ELF-1 (cell line): ENCODE results near the gene DLEC1.

Source experiments
- DNase-seq: peaks from one replicate; pipeline ENCODE4 v3.0.0-alpha.2; 2016; ENCODE audit warnings: low read depth, low spot score

DLEC1 gene, protein sequence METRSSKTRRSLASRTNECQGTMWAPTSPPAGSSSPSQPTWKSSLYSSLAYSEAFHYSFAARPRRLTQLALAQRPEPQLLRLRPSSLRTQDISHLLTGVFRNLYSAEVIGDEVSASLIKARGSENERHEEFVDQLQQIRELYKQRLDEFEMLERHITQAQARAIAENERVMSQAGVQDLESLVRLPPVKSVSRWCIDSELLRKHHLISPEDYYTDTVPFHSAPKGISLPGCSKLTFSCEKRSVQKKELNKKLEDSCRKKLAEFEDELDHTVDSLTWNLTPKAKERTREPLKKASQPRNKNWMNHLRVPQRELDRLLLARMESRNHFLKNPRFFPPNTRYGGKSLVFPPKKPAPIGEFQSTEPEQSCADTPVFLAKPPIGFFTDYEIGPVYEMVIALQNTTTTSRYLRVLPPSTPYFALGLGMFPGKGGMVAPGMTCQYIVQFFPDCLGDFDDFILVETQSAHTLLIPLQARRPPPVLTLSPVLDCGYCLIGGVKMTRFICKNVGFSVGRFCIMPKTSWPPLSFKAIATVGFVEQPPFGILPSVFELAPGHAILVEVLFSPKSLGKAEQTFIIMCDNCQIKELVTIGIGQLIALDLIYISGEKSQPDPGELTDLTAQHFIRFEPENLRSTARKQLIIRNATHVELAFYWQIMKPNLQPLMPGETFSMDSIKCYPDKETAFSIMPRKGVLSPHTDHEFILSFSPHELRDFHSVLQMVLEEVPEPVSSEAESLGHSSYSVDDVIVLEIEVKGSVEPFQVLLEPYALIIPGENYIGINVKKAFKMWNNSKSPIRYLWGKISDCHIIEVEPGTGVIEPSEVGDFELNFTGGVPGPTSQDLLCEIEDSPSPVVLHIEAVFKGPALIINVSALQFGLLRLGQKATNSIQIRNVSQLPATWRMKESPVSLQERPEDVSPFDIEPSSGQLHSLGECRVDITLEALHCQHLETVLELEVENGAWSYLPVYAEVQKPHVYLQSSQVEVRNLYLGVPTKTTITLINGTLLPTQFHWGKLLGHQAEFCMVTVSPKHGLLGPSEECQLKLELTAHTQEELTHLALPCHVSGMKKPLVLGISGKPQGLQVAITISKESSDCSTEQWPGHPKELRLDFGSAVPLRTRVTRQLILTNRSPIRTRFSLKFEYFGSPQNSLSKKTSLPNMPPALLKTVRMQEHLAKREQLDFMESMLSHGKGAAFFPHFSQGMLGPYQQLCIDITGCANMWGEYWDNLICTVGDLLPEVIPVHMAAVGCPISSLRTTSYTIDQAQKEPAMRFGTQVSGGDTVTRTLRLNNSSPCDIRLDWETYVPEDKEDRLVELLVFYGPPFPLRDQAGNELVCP (N-terminal part only)

DNA sequence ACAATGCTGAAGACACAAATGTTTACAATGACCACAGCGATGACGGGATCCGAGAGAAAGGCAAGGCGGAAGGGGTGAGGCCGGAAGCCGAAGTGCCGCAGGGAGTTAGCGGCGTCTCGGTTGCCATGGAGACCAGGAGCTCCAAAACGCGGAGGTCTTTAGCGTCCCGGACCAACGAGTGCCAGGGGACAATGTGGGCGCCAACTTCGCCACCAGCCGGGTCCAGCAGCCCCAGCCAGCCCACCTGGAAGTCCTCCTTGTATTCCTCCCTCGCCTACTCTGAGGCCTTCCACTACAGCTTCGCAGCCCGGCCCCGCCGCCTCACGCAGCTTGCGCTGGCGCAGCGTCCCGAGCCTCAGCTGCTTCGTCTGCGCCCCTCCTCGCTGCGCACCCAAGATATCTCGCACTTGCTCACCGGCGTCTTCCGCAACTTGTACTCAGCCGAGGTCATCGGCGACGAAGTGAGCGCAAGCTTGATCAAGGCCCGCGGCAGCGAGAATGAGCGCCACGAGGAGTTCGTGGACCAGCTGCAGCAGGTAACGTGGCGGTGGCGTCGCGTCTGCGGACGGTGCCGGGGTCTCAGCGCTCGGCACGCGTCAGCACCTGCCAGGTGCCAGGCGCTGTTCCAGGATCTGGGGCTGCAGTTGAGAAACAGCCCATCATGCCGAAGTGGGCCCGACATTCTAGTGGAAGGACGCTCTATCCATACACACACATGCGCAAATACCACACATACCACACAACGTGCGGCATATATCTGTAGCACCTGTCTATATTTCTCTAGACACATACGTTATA lies at the start of gene DLEC1:
Gene DLEC1, plus strand, starts transcription at position 108 of the 798 bp plus-strand sequence. Its CDS starts 18 bp downstream, at position 126.
- DNase-seq, result peak; percentile 92

GRCh38 chr3:37989821-37990480 lies 49.1 kb upstream of the DLEC1 start:
- no peak for DNase-seq

GRCh38 chr3:37990527-37990926 lies 48.5 kb upstream of the DLEC1 start, which contains the start of gene VILL:
TSS of gene VILL (plus strand) at chr3:37990786. CDS start at chr3:37993673, 2,887 bp downstream.
- DNase-seq, result no peak

DNA sequence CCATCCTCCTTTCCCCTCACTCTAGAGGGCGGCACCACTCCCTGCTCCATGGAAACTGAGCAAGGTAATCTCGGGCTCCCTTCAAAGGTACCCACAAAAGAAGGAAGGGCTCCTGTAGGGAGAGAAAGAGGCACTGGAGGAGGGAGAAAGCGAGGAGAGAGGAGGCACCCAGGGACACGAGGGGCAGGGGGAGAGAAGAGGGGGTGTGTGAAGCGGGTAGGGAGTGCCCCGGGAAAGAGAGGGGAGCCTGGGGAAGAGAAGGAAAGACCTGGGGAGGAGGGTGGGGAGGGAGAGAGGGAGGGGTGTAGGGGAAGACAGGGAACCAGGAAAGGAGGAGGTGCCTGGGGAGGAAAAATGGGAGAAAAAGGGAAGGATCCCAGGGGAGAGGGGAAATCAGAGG lies 47.9 kb upstream of the DLEC1 start:
- no peak for DNase-seq

- no peak for DNase-seq
Observed at GRCh38 chr3:37991823-37992222, 47.2 kb upstream of the DLEC1 start.

DNA sequence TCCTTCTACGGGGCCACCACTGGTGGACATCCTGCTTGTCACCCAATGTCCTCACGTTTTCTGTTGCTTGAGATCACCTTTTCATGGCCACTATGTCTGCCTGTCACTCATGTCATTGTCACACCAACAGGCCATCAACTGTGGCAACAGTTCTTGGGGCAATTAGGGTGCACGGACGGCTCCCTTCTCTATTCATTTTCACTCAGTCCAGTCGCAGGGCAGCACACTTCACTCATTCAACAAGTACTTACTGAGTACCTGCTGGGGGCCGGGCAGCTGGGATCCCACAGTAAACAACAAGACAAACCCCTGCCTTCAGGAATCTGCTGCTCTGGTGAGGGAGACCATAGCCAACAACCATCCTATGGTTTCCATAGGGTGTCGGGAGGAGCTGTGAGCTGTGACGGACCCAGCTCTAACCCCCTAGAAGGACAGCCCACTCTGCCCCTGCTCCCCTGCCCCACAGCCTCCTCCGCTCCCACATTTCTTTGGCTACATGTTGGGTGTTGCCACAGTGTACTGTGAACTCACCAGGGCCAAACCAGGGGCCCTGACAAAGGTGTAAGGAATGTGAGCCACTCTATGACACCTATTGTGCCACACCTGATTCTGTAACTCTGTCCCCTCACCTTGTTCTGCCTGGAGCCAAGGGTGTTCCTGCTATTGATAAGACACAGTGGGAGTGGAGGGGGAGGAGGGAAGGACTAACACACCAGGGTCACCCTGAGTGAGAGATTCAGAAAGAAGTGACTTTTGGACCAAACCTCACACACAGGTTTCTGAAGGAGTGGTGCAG lies 46.5 kb upstream of the DLEC1 start:
- DNase-seq, result no peak

GRCh38 chr3:37993067-37993455 lies 45.9 kb upstream of the DLEC1 start:
- no peak for DNase-seq

DNA sequence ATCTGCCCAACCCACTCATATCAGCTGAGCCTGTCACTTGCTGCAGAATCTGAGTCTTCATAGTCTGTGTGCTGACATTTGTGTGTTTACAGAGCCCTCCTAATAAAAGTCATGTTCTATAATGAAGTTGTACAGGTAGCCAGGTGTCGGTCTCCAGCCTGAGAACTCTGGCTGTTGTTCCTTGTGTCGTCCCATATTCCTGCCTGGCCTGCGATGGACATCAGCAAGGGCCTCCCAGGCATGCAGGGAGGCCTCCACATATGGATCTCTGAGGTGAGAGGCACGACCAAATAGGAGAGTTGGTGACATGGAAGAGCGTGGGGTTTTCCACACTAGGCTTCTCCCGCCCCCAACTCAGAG lies 45.6 kb upstream of the DLEC1 start:
- no peak for DNase-seq

DNA sequence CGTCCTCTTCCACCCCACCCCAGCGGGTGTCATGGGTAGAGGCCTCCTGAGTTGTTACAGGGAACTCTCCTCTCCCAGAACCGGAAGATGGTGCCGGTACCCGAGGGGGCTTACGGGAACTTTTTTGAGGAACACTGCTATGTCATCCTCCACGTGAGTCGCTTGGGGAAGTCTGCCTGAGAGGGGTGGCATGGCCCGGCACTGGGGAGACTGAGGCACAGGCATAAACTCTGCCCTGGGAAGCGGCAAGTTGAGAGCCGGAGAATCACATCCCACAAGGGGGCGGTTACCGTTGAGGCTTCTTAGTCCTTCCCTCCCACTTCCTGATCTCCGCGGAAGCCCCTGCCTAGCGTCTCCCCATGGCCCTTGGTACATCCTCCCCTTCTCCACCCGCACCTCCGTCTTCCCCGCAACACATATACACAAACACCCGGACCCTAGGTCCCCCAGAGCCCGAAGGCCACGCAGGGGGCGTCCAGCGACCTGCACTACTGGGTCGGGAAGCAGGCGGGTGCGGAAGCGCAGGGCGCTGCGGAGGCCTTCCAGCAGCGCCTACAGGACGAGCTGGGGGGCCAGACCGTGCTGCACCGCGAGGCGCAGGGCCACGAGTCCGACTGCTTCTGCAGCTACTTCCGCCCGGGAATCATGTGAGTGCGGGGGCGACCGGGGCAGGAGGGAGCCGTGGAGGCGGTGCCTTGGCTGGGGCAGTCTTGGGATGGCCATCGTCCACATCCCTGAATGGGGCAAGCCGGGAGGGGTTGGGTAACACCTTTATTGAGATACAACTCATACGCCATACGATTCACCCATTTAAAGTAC lies 45.0 kb upstream of the DLEC1 start:
- peak; percentile 76 for DNase-seq

DNA sequence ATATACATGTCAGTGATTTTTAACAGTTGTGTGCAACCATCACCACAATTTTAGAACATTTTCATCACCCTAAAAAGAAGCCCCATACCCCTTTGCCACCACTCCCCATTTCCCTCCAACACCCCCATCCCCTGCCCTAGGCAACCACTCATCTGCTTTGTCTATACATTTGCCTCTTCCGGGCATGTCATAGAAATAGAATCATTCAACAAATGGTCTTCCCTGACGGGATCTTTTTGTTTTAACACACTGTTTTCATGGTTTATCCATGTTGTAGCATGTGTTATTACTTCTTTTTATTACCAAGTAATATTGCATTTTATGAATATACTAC lies 44.4 kb upstream of the DLEC1 start:
- DNase-seq, result no peak

DNA sequence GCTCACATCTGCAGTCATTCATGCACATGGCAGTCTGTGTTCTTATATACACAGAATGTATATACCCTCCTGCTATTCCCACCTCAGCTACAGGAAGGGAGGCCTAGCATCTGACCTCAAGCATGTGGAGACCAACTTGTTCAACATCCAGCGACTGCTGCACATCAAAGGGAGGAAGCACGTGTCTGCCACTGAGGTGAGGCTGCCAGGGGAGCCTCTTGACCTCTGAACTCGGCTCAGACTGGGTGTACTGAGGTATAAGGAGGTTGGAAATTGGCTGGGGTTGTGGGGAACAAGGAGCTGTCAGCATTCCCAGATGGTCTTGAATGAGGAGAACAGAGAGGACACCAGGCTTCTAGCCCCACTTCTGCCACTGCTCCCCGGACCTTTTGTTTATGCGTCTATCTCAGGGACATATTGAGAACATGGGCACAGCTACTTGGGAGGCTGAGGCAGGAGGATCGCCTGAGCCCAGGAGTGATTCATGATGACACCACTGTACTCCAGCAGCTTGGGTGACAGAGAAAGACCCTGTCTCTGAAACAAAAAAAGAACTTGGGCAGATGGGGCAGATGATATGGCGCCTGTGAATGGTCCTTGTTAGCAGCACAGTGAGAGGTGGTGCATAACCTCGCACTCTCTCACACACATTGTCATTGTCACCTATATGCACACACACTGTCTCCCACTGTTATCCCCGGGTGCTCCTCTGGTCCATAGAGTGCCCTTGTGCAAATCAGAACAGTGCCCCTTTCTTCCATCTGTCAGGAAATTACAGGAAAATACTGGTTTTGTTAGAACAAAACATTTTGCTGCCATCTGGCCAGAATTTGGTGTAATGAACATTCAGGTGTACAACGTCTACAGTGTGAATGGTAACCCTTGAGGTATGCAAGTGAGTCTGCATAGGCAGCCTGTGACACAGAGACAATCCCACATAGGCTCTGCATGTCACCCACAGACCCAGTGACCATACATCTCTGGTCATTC lies 43.1 kb upstream of the DLEC1 start:
- DNase-seq, result no peak

DNA sequence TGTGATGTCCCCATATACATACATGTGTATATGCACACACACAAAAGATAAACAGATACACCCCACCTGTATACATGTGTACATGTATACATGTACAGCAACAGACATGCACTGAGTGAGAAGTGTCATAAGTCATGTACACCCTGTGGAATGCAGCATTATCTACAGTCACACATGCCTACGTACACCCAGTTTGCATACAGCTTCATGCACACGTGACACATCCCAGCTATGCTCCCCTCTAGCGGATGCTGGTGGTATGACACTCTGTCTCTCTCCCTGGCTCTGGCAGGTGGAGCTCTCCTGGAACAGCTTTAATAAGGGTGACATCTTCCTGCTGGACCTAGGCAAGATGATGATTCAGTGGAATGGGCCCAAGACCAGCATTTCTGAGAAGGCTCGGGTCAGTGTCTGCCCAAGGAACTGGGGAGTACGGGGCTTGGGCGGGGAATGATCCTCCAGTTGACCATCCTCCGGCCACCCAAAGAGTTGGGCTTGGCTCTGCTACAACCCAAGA lies 42.2 kb upstream of the DLEC1 start:
- peak; percentile 88 for DNase-seq

DNA sequence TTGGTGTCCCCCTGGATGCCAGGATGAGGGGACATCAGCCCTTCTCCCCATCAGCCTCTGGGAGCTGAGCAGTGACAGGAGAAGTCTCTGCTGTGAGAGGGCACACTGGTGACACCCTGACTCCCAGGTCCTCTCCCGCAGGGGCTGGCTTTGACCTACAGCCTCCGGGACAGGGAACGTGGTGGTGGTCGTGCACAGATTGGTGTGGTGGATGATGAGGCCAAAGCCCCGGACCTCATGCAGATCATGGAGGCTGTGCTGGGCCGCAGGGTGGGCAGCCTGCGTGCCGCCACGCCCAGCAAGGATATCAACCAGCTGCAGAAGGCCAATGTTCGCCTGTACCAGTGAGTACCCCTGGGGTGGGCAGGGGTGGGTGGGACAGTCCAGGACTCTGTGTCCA lies 41.7 kb upstream of the DLEC1 start:
- no peak for DNase-seq

DNA sequence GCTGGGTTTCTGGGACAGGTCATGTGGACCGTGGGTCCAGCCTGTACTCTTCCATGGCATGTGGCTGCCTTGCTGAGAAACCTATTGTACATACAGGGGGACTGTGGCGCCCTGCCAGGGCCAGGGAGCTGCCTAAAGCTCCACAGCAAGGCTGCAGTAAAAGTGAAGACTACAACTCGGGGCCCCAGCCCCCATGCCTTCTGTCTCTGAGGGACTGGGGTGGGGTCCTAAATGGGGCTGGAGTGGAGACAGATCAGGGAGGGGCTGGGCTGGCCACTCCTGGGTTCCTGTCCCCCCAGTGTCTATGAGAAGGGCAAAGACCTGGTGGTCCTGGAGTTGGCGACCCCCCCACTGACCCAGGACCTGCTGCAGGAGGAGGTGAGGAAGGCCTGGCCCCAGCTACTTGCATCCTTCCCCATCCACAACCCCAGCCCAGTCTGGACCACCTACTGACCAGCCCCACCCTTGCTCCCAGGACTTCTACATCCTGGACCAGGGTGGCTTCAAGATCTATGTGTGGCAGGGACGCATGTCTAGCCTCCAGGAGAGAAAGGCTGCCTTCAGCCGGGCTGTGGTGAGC lies 41.1 kb upstream of the DLEC1 start:
- DNase-seq, result no peak

- no peak for DNase-seq
Observed at GRCh38 chr3:37999836-38000235, 39.2 kb upstream of the DLEC1 start.

DNA sequence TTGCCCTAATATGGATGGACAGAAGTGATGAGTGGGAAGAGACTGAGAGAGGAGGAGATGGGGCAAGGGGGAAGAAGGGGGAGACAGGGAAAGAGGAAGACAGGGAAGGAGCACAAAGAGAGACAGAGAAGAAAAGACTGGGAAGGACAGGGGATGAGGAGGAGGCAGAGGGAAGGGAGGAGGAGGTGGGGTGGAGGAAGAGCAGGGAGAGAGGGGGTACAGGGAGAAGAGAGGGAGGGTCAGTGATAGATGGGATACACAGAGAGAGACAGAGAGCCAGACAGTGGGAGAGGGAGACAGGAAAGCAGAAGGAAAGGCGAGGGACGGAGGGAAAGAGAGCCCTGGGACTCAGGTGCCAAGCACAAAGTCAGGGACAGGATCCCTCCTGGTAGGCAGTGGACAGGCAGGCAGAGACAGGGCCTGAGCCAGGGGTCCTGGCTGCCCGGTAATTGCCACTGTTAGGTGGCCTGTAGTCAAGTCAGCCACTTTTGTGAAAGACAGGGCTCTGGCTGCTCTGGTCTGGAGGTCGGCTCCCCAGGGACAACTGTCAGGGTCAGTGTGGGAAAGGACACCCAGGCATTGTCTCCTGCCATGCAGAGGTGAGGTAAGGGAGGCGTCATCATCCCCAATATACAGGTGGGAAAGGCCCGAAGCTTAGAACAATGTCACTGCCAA lies 38.6 kb upstream of the DLEC1 start:
- no peak for DNase-seq
